Natural killer cell (primary cell): ENCODE data around the gene MARF1. TPM values are rescaled to one million over a fixed set of nuclear protein-coding genes. Genes with fewer than 3 reads are reported as not detected.

Experiments used
- ATAC-seq, 3 donors: fragments of 150-1000 bp in 2 of 3; fragments of 200-7000 bp in 1 of 3; cut with Tn5 transposase; 1 replicate in 1 of 3; 2 replicates in 2 of 3; pipeline ENCODE4 v1.10.0; 2021; ENCODE audit warnings: mild to moderate bottlenecking in 2 of 3, moderate library complexity in 2 of 3
- DNase-seq, 2 donors: peaks; one replicate each; pipeline versions ENCODE4 v3.0.0 to v3.0.0-alpha.2; 2013 to 2021; ENCODE audit warnings: mixed read lengths in 1 of 2
- H3K27ac ChIP-seq: one replicate; pipeline ENCODE4 v1.5.1; 2013; ENCODE audit warnings: mild to moderate bottlenecking, low read length
- H3K27me3 ChIP-seq: one replicate; pipeline ENCODE4 v1.6.1; 2013; ENCODE audit warnings: low read length; ENCODE audit not compliant: control insufficient read depth, insufficient read depth
- H3K36me3 ChIP-seq: one replicate; pipeline ENCODE4 v1.6.1; 2013; ENCODE audit warnings: low read length; ENCODE audit not compliant: control insufficient read depth, insufficient read depth
- H3K4me1 ChIP-seq: one replicate; pipeline ENCODE4 v1.6.1; 2013; ENCODE audit warnings: low read length; ENCODE audit not compliant: control insufficient read depth, insufficient read depth
- H3K4me3 ChIP-seq: one replicate; pipeline ENCODE4 v1.5.1; 2013; ENCODE audit warnings: low read length
- H3K9me3 ChIP-seq: one replicate; pipeline ENCODE4 v1.6.1; 2013; ENCODE audit warnings: low read length; ENCODE audit not compliant: control insufficient read depth, insufficient read depth
- H3K27ac Mint-ChIP-seq, 2 donors: one replicate each; pipeline ENCODE4 v1.8.0; 2022; ENCODE audit warnings: mild to moderate bottlenecking in 2 of 2, mixed read lengths in 2 of 2, moderate library complexity in 1 of 2
- H3K27me3 Mint-ChIP-seq, 2 donors: one replicate each; pipeline ENCODE4 v1.8.0; 2022; ENCODE audit warnings: low read depth in 2 of 2, mixed read lengths in 2 of 2
- H3K36me3 Mint-ChIP-seq: one replicate; pipeline ENCODE4 v1.8.0; 2022; ENCODE audit warnings: mixed read lengths
- H3K4me1 Mint-ChIP-seq, 2 donors: one replicate each; pipeline ENCODE4 v1.8.0; 2022; ENCODE audit warnings: mixed read lengths in 2 of 2
- H3K4me3 Mint-ChIP-seq: one replicate; pipeline ENCODE4 v1.8.0; 2022; ENCODE audit warnings: mild to moderate bottlenecking, moderate library complexity, mixed read lengths
- H3K9me3 Mint-ChIP-seq, 2 donors: one replicate each; pipeline ENCODE4 v1.8.0; 2022; ENCODE audit warnings: mixed read lengths in 2 of 2
- WGBS: methylation state at CpG from one replicate; pipeline ENCODE4 v1.1.7; 2013; ENCODE audit warnings: missing lambda C conversion rate; ENCODE audit not compliant: insufficient coverage; 5-methylcytosine and 5-hydroxymethylcytosine counted together
- intact Hi-C: fragments of 100-400 bp; cut with micrococcal nuclease; formaldehyde crosslinking; loops from one replicate; pipeline ENCODE4 v1.14.2; 2022
- total RNA-seq, 4 donors: library from RNA; stranded (reverse); fragments of 120-200 nt in 1 of 4; gene quantifications; one replicate each; pipeline versions ENCODE4 v1.2.3 to v1.2.4, GENCODE V29; 2013 to 2022
- TF ChIP-seq, protein P1 (sequence below): fragments of 200-600 bp; IDR thresholded peaks from one replicate; pipeline ENCODE4 v1.8.0; 2022; ENCODE audit warnings: antibody characterized with exemption

The MARF1 gene
- total RNA-seq, 3 donors from 2014 or later (not counting 1 experiment from before 2014, with no cell fraction given): 127 to 149 (median 140) TPM

DNA sequence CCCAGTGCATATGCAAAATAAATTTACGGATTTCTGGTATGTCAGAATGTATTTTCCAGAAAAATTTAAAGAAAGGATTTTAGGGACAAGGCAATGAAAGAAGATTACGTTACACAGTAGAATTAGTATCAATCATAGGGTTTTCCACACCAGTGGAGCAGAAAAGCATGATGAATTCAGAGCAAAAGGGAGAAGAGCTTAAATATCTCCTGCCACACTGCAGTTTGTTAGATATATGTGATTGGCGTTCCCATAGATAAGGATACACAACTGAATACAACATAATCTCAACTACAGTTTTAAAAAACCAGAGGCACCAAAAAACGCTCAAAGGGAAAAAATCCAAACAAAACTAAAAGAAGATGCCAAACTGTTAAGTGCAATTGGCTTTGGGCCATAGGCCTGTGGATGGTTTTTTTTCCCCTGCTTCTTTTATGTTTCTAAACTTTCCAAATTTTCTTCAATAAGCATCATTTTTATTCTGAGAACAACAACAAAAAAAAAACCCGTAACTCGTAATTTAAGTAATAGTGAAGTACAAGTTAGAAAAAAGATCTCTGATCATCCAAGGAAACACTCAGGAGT, 22.3 kb downstream of the MARF1 start:
- Histone ChIP-seq H3K27ac (no peak overlapping the region), H3K27me3 (no peaks in the 10 kb centered on the region), H3K36me3 (peaks cover 88% of the 10 kb centered on the region), H3K4me3 (no peak overlapping the region), H3K9me3 (no peaks in the 10 kb centered on the region), H3K4me1 (no peaks in the 10 kb centered on the region)
- Mint-ChIP-seq H3K4me1 (peaks cover 0 to 8% of the 10 kb centered on the region in 2 donors), H3K36me3 (peaks cover 31% of the 10 kb centered on the region), H3K4me3 (no peak overlapping the region), H3K27me3 (no peaks in the 10 kb centered on the region), H3K27ac (no peak overlapping the region), H3K9me3 (no peaks in the 10 kb centered on the region)
- DNase-seq (no peak), ATAC-seq (no peak)
- intact Hi-C loops: no loop called here
- 91% methylated on average over 2 of the region's 6 CpGs for WGBS
- TF ChIP-seq, protein P1, sequence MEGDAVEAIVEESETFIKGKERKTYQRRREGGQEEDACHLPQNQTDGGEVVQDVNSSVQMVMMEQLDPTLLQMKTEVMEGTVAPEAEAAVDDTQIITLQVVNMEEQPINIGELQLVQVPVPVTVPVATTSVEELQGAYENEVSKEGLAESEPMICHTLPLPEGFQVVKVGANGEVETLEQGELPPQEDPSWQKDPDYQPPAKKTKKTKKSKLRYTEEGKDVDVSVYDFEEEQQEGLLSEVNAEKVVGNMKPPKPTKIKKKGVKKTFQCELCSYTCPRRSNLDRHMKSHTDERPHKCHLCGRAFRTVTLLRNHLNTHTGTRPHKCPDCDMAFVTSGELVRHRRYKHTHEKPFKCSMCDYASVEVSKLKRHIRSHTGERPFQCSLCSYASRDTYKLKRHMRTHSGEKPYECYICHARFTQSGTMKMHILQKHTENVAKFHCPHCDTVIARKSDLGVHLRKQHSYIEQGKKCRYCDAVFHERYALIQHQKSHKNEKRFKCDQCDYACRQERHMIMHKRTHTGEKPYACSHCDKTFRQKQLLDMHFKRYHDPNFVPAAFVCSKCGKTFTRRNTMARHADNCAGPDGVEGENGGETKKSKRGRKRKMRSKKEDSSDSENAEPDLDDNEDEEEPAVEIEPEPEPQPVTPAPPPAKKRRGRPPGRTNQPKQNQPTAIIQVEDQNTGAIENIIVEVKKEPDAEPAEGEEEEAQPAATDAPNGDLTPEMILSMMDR: no peak

DNA sequence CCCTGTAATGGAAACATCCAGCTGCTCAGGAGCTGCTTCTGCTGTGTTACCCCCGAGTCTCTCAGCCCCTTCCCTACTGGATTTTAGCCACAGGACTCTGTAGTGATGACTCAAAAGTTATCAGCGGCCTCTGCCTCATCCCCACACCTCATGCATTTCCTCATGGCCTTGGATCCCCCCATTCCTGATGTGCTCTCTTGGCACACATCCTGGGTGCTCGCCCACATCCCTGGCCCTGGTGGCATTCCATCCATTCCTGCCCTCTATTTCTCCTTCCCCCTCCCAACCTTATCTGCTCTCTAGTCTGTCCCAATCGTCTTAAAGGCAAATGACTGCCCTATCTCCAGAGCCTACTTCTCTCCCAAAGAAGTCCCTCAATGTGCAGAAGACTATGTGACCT, 24.6 kb downstream of the MARF1 start:
- no peak overlapping the region for H3K4me3 ChIP-seq
- ATAC-seq: no peak
- peak overlapping the region; percentile 22 to 72 for H3K27ac Mint-ChIP-seq
- intact Hi-C loops: no loop called here
- H3K27ac ChIP-seq: no peak overlapping the region
- no peak for DNase-seq
- TF ChIP-seq, protein P1: no peak
- H3K27me3 ChIP-seq: no peaks in the 10 kb centered on the region
- H3K9me3 Mint-ChIP-seq: no peaks in the 10 kb centered on the region
- H3K36me3 ChIP-seq: peaks cover 83% of the 10 kb centered on the region
- WGBS: 98% methylated on average over 4 of the region's 4 CpGs
- no peak overlapping the region for H3K4me3 Mint-ChIP-seq
- peaks cover 23% of the 10 kb centered on the region for H3K36me3 Mint-ChIP-seq
- H3K27me3 Mint-ChIP-seq: no peaks in the 10 kb centered on the region
- peaks cover 0 to 5% of the 10 kb centered on the region in 2 donors for H3K4me1 Mint-ChIP-seq
- H3K9me3 ChIP-seq: no peaks in the 10 kb centered on the region
- H3K4me1 ChIP-seq: no peaks in the 10 kb centered on the region

DNA sequence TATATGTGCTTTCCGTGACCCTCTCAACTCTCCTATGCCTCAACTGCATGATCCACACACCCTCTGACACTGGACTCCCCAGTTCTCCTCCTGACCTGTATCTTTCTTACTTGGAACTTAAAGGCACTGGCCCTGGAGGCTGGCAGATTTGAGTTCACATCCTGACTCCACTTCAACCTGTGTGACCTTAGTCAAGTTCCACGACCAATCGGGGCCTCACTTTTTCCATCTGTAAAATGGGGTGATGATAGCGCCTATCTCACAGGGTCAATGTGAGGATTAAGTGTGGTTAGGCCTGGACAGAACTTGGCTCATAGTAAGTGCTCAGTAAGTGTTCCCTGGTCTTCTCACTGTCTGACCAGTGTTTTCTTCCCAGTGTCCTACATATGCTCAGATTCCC, 25.1 kb downstream of the MARF1 start:
- Mint-ChIP-seq H3K27me3 (no peaks in the 10 kb centered on the region), H3K27ac (peak overlapping the region; percentile 22 to 72), H3K4me1 (peaks cover 0 to 5% of the 10 kb centered on the region in 2 donors), H3K9me3 (no peaks in the 10 kb centered on the region), H3K36me3 (peaks cover 25% of the 10 kb centered on the region), H3K4me3 (no peak overlapping the region)
- no peaks in the 10 kb centered on the region for H3K27me3 ChIP-seq
- intact Hi-C loops: no loop called here
- ATAC-seq: no peak
- TF ChIP-seq, protein P1: no peak
- peaks cover 85% of the 10 kb centered on the region for H3K36me3 ChIP-seq
- no peak overlapping the region for H3K27ac ChIP-seq
- no peaks in the 10 kb centered on the region for H3K4me1 ChIP-seq
- no peak overlapping the region for H3K4me3 ChIP-seq
- no peak for DNase-seq
- WGBS: 97% methylated on average over 4 of the region's 4 CpGs
- no peaks in the 10 kb centered on the region for H3K9me3 ChIP-seq
